OCI-M2 (cell line): ENCODE measurements around the gene SPECC1L.

Source experiments
- DNase-seq: peaks from one replicate; lab custom pipeline; 2025; ENCODE audit not compliant: unreplicated experiment; lab: John Stamatoyannopoulos, UW

The SPECC1L gene

DNA sequence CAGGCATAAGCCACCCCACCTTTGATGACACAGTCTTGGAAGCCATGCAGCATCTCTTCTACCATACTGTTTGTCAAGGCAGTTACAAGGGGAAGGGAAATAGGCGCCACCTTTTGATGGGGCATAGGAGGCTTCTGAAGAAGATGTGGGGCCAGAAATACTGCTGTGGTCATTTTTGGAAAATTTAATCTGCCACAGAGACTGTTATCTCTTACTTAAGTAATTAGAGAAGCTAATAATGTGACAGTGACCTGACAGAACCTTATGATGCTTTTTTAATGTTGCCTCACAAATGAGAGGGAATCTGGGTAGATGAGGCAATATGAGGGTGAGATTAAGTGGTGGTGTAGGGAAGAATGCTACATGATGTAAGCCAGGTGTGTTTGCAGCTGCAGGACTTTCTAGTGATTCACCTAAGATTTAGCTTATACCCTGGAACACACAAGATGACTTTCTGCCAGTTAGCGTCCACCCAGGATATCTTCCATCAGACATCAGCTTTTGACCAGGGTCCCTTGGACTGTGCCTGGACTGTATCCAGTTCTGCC is 122.5 kb downstream of the SPECC1L start:
- no peak for DNase-seq

DNA sequence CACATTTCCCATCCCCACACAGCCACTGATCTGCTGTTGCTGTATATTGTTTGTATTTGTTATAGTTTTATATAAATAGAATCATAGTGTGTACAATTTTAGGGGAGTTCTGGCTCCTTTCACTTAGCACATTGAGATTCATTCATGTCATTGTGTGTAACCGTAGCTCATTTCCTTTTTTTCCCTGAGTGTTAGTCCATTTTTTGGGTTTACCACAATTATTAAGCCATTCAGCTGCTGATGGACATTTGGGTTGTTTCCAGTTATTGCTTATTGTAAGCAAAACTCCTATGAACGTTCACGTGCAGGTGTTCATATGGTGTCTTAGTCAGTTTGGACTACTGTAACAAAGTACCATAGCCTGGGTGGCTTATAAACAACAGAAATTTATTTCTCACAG is 123.2 kb downstream of the SPECC1L start:
- DNase-seq: no peak

DNA sequence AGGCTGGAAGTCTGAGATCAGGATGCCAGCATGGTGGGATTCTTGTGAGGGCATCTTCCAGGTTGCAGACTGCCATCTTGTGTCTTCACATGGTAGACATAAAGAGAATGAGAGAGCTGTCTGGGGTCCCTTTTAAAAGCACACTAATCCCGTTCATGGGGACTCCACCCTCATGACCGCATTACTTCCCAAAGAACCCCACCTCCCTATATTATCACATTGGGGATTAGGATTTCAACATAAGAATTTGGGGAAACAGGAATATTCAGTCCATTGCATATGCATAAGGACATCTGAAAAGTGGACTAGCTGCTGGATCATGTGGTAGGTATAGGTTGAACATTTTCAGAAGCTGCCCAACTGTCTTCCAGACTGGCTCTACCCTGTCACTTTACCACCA is 123.6 kb downstream of the SPECC1L start:
- DNase-seq: no peak

DNA sequence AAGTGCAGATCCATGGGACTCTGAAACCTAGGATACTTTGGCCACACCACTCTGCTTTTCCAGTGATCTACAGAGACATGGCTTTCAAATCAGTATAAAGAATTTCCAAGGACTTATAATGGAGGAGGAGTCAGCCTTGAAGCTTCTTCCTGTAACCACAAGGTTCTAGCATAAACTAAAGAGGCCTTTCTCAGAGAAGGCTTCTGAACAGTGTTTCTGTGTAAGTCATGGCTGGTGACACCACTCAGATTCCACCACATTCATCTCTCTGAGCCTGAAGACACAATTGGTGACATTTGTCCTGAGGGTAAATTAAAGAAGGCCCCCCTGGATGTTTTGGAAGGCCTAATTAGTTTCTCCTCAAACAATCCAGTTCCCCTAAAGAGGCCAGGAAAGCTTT is 127.8 kb downstream of the SPECC1L start:
- no peak for DNase-seq

DNA sequence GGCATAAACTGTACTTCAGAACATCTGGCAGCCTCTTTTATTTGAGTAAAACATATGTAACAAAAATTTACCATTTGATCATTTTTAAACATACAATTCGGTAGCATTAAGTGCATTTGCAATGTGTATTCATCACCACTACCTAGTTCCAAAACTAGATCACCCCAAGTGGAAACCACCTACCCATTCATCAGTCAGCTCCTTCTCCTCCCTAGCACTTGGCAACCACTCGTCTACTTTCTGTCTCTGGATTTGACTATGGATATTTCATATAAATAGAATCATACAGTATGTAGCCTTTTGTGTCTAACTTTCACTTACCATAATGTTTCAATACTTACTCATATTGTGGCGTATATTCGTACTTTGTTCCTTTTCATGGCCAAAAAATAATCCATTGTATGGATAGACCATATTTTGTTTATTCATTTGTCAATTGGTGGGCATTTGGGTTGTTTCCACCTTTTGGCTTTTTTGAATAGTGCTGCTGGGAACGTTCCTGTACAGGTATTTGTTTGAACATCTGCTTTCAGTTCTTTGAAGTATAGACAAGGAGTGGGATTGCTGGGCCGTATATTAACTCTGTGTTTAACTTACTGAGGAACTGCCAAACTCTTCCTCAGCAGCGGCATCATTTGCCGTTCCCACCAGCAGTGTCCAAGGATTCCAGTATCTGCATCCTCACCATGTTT is 129.5 kb downstream of the SPECC1L start:
- no peak for DNase-seq

DNA sequence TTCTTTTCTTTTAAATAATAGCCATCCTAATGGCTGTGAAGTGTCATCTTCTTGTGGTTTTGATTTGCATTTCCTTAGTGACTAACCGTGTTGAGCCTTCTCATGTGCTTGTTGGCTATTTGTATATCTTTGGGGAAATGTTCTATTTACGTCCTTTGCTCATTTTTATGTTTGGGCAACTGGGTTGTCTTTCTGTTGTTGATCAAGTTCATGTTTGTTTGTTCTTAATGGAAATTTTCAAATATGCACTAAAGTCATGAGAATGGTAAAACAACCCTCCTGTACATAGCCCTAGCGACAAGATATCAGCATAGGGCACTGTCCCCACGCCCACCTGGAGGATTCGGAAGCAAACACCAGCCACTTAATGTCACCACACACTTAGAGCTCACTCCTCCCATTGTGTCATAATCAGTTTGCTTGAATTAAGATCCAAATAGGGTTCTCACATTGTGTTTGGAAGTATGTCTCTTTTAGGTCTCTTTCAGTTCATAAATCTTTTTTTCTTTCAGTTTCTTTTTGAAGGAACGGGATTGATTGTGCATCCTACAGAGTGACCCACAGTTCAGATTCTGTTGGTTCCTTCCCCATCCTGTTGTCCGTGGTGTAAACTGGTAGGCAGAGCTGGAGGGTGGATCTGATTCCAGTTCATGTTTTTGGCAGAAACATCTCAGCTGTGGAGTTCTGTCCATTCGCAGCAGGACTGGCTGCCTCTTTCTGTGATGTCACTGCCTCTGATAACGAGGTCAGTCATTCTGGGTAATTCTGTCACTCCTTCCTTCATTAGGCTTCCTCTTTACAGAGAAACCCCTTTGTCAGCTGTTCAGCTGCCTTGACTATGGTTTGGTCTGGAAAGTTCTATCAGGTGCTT is 130.3 kb downstream of the SPECC1L start:
- no peak for DNase-seq

DNA sequence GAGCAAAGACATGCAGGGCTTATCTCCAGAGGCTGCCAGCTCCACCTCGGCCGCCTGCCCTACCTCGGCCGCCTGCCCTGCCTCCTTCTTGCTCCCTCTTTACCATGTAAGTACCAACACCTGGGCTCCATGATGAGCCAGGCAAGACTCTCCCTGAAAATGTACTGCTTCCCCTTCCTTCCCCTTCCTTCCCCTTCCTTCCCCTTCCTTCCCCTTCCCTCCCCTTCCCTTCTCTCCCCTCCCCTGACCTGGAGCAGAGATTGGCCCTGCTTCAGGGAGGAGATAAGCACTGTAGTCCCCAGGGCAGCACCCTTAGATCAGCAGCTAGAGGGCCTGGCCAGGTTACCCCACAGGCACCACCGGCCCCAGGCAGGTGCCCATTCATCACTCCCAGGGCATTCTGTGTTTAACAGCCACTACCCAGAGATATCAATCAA is 131.3 kb downstream of the SPECC1L start:
- no peak for DNase-seq

DNA sequence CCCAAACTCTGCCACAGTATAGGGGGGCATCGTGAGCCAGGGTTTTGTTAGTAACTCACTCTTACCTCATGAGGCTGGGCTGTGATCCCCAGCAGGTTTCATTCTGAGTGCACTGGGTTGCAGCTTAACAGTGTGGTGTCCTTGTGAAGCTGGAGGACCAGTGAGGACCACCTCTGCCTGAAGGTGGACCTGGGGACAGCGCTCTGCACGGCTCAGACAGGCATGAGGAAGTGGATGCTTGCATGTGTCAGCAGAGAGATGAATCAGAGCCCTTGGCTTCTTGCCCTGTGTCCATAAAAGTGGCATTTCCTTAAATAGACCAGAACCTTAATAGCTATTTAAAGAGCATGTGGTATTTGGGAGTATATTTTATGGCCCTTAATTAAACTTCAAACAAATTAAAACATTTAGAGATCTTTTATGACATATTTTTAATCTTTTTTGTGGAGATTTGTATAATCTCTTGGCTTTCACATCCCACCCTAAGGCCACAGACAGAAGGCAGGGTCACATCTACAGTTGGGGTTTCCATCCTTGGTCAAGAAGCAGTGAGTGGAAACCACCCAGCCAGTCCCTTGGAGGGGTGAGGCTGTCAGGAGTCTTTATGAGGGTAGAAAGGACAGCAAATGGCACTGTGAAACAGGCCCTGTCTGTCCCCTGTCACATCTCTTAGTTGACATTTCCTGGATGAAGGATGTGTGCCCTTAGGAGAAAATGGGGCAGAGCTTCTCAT is 132.0 kb downstream of the SPECC1L start:
- DNase-seq: no peak

DNA sequence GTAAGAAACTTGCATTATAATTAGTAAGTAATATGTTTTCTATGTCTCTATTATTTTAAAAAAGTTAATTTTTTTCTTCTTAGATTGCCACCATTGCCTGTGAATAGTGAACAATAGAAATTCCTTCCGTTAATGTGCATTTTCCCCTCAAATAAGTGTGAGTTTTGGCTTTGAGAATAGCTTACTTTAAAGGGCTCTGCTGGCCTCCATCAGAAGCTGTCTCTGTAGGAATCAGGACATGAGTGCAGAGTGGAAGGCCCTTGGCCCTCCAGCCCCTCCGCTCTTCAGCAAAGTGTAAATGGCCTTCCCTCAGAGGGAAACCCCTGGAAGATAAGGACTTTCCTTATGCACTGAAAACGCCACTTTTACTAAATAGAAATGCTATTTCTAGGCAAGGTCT is 132.7 kb downstream of the SPECC1L start:
- DNase-seq: no peak

DNA sequence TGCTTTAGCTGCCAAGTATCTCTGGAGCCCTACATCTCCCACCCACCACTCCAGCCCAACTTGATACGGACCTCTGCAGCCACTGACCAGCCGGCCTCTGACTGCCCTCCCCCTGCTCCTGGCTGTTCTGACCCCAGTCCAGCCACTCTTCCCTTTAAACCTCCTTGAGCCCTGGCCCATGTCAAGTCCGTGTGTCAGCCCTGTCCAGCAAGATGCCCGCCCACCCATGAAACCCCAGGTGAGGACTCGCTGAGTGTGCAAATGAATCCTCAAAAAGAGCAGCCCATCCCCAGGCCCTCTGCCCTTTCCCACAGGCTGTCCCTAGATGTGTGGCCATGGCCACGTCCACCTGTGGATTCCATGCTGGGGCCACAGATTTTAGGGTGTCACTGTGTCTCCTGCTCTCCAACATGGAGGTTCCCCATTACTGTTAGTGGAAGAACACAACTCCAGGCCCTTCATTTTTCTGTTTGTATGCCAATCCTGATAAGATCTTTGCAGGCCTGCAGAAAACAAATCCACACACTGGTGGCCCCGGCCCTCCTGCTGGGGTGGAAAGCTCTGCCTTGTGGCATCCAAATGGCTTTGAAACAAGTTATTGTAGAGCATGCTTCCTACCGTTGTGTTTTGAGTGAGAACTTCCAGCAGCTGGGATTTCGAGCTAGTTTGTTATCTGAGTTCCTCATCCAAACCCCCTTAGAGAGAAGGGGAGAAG is 134.1 kb downstream of the SPECC1L start:
- no peak for DNase-seq

DNA sequence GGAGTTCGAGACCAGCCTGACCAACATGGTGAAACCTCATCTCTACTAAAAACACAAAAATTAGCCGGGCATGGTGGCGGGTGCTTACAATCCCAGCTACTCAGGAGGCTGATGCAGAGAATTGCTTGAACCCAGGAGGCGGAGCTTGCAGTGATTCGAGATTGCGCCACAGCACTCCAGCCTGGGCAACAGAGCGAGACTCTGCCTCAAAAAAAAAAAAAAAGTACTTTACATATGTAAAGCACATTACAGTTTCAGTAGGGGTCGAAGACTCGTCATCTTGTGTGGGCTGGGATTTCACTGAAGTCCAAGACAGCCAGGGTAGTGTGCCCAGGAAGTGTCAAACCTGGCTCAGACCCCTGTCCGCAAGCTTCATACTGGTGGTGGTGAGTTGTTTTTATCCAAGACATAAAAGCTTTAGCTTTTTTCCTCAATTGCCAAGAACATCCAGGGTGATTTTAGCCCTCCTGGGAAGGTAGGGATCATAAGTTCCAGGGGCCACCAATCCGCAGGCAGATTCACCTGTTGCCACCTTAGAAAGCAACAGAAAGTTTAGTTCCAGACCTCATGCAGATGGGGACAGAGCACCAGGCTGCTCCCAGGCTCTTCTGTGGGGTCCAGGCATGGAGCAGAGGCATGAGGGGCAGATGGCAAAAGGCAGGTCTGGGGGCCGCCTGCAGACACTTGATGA is 135.1 kb downstream of the SPECC1L start:
- DNase-seq: no peak

DNA sequence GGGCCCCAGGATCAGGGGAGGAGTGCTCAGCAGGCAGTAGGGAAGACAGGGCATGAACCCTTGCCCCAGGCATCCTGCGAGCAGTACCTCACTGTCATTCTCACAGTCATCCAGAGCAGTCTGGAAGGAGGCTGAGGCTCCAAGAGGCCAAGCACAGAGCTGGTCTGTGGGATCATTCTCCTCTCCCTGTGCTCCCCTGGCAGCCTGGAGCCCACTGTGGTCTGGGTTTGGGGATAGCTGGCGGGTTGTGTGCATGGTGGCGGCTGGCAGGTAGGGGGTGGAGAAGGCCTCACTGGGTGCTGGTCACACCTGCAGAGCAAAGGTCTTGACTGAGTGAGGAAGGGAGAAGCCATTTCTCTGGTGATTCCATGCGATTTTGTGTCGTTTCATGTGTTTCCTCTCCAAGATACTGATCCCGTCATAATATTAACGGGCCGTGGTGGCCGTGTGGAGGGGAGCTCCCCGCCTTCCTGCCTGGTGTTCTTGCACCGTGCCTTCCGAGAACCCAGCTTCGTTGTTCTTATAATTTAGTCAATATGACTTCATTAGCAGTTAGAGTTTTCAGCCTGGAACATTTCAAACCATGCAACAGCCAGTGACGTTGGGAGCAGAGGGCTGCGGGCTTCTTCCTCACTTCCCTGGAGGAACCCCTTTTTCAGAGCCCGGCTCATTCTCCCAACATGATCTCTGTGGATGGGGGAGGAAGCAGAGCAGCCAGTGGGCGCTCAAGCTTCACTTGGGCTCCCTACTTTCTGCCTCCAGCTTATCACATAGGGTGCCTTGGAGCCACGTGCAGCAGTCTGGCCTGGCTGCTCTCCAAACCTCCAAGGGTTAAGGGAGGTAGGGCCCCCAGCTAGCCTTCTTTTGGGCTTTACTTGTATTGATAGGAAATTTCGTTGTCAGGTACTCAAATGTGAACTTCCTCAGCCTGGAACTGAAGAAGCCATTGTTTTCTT is 136.0 kb downstream of the SPECC1L start:
- DNase-seq: no peak

DNA sequence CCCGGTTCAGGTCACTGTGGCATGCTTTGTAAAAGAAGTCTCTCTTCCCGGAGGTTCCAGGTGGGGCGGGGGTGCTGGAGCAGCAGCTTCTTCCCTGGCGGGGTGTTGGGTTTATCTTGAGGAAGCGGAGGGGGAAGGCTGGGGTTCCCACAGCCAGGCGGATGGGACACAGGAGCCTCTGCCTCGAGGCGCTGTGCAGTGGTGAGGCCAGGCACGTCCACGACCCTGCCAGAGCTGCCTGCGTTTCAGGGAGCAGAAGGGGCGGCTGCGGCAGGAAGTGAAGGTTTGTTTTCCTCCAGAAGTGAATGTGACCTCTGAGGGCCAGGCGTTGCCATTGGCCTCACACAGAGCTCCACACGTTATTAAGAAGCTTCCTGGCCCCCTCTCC is 136.6 kb downstream of the SPECC1L start:
- no peak for DNase-seq

DNA sequence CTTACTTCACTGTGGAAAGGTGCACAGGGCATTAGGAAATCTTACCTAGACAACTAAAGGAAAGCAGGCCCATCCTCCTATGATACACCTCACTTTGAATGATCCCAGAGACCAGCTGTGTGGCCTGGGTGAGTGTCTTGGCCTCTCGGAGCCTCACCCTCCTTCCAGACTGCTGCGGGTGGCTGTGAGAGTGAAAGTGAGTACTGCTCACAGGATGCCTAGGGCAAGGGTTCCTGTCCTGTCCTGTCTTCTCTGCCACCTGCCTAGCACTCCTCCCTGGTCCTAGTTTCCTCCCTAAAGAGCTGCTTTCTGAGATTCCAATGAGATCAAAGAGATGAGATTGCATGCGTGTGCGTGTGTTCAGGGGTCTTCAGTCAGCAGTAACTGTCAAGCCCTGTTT is 137.3 kb downstream of the SPECC1L start:
- DNase-seq: no peak

DNA sequence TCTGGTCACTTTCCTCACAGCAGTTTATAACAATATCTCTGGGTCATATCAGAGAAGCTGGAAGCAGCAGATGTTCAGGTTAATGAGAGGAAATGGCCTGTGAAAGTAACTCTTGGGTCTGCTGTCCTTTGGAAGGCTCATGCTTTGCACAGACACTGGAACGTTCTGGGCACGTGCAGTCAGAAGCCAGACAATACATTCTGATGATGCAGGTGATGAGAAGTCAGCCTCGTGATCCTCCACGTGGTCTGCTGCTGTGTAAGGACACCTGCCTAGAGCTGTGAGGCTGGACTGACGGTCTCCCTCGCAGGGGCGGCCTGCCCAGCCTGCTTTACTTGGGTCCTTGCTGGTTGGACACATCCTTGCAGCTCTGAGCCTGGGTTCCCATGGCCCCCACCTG is 138.0 kb downstream of the SPECC1L start:
- DNase-seq: no peak

DNA sequence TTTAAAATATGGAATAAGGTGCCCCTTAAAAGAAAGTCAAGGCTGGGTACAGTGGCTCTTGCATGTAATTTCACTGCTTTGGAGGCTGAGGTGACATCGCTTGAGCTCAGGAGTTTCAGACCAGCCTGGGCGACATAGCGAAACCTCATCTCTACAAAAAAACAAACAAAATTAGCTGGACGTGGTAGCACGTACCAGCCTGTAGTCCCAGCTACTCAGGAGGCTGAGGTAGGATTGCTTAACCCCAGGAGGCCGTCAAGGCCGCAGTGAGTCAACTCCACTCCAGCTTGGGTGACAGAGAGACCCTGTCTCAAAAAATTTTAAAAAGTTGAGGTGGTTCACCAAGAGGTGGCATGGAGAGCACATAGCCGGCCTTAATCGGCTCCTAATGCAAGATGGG is 139.1 kb downstream of the SPECC1L start:
- DNase-seq: no peak

DNA sequence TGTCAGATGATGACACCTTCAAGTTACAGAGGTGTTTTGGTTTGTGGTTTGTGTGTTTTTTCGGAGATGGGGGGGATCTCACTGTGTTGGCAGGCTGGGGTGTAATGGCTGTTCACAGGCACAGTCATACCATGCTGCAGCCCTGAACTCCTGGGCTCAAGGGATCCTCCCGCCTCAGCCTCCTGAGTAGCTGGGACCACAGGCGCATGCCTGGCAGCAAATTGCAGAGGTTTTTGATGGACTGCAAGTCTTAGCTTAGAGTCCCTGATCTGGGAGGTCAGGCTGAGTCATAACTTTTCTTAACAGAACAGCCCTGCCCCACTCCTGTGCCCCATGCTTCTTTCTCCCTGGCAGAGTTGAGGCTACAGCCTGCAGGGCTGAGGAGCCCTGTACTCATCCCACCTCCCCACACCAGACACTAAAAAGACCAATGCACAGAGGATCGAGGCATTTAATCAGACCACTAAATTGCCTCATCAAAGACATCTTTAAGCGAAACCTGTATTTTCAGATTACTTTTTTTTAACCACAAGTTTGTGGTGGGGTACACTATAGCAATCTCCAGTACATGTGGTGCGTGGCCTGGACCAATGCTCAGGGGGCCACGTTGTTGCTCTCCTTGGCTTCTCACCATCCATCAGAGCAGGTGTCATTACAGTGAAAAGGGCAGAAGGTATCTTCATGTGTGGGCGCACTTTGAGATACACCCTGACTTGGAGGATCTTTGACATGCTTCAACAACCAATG is 139.7 kb downstream of the SPECC1L start:
- no peak for DNase-seq

DNA sequence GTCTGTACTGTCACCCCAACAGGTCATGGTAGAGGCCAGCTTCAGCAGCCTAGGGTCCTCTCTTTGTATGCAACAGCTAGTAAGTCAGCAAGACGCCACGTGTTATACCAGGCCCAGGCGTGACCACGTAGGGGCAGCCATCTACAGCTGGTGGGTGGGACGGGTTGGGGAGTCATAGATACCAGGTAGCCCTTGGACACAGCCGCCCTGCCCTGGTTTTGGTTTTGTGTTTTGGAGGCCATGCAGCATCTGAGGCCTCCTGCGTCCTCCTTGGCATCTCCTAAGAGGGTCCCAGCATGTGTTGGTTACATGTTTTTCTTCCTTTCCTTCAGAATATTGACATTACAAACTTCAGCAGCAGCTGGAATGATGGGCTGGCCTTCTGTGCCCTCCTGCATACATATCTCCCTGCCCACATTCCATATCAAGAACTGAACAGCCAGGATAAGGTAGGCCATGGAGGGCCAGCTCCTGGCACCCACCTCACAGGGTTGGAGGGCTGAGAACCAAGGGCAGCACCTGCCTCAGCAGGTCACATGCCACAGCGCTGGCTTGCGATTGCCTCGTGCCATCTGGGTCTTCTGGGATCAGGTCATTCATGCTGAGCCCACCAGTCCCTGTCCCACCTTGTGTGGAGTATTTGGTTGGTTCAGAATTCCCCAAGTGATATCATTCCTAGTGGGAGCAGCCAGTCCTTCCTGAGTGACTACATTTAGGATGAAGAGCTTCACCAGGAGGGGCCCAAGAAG is 140.8 kb downstream of the SPECC1L start:
- DNase-seq: no peak
